Hematopoietic multipotent progenitor cell treated with erythropoietin and hydrocortisone succinate and interleukin-3 and kit ligand, for 15 days (in vitro differentiated cells): ENCODE measurements around the gene ATP1A1.

ENCODE experiments used
- DNase-seq: peaks from one replicate; pipeline ENCODE4 v3.0.0-alpha.2; 2015; ENCODE audit warnings: low spot score

Gene ATP1A1

DNA sequence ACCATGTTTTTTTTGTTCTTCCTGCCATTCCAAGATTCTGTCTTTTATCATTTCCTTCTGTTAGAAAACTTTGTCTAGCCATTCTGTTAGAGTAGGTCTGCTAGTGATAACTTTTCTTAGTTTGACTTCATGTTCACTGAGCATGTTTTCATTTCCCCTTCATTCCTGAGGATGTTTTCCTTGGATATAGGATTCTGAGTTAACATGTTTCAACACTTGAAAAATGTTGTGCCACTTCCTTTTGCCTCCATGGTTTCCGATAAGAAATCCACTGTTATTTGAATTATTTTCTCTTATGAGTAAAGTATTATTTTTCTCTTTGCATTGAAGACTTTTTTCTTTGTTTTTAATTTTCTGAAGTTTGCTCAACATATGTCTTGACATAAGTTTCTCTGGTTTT lies 66.7 kb downstream of the ATP1A1 start:
- no peak for DNase-seq

DNA sequence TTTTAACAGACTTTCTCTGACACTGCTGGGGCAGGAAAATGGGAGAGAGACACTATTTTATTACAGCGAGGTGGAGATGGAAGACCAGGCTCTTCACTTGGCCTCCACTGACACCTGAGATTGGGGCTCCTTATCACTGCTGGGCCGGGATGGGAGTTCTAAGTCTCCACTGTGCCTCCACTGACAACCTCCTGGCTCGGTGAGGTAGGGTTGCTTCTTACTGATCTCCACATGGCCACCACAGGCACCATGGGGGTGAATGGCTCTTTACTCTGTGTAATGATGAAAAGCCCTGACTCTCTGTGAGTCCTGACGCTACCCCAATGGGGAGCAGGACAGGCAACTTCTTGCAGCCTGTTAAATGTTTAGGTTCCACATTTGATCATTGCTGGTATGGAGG lies 67.7 kb downstream of the ATP1A1 start:
- no peak for DNase-seq

DNA sequence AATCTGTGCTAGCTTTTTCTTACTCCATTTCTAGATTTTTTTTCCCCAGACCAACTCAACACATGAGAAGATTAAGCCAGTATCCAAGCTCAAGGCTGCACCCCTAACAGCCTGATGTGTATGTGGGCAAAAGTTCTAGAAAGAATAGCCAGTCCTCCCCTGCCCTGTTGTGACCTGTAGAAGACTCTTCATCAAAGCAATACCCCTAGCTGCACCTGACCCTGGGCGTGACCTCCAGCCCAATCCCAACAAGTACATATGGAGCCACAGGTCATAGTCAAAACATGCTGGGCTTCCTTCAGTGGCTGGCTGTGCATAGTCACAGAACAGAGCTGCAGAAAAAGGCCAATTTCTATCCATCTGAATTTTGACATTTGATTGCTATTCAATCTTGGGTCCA lies 72.5 kb downstream of the ATP1A1 start:
- DNase-seq: no peak

DNA sequence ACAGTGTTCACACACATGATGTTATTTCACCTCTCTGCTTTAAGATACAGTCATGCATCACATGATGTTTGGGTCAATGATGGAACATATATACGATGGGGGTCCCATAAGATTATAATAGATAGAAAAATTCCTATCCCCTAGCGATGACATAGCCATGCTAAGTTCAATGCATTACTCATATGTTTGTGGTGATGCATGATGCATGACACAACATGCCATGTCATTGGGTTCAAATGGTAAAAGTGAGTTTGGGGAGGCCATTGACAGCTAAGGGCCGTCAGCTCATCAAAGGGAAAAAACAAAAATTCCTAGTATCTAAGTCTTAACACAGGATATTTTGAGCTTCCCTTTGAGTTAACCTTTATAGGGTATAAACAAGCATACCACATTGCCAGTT lies 73.6 kb downstream of the ATP1A1 start:
- no peak for DNase-seq

DNA sequence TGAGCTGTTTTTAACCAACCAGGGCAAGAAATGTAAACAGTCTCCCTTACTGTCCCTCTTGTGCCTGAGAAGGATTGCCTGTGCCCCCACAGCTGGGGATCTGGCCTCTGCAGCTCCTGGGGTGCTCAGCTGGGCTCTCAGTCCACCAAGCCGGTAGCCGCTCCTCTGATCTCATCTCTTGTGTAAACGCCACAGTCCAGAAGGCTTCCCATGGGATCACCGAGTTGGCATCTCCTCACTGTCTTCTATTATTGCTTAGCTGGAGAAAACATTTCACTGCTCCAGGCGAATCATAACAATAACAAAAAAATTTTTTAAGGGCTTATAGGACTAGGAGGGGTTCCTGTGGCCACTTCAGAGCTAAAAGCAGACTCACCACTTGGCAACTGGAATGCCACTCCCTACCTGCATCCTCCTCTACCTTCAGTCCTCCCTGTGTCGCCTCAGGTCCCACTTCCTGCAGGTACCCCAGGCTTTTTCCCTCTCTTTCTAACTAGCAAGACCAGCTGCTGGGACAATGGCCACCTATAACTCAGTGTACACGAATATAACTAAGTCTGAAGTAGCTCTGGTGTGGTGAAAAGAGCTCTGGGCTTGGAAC lies 75.8 kb downstream of the ATP1A1 start:
- no peak for DNase-seq

DNA sequence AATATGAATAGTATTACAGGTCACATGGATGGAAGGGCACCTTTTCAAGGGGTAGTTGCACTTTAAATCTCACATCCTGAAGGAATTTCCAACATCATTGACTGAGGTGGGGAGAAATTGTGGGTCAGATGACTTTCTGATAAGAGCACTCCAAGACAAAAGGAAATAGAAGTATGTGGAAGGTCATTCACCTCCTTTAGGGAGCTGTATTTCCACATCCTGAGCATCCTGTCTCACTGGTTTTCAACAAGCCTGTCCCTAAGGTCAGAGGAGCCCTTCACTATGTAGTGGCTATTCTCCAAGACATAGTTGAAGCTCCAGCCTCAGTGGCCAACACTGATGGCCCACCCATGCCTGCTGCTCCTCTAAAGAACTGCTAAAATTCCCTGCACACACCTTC lies 76.5 kb downstream of the ATP1A1 start:
- DNase-seq: no peak

DNA sequence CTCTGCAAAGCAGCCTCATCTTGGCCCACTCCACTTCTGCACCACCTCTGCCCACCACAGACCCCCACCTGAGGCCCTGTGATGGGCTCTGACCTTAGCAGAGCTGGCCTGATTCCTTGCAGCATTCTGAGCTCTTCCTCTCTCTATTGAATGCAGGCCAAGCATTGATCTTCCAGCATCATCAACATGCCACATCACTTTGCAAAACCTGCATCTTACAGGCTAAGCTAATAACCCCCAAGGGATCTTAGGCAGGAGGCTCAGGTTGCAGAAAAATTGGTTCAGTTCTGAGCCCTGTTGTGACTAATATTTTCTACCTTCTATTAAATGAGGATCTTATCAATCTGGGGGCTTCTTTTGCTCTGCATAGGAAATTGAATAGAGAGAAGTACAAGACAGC lies 78.7 kb downstream of the ATP1A1 start:
- no peak for DNase-seq

DNA sequence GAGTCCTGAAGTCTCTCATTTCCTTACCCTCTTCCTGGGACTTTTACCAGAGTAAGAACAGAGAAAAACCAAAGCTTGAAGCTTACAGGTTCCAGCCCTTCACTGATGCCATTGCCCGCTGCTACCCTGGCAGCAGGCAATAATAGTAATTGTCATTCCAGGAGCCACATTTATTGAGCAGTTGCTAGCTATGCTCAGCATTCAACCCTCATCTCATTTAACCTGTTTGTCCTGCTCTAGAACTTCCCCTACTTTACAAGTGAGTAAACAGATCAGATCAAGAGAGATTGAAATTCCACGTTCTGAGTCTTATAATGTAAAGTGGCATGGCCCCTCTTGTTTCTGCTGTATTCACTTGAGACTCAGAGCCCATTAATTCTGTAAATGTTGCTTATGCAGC lies 80.4 kb downstream of the ATP1A1 start:
- DNase-seq: no peak

DNA sequence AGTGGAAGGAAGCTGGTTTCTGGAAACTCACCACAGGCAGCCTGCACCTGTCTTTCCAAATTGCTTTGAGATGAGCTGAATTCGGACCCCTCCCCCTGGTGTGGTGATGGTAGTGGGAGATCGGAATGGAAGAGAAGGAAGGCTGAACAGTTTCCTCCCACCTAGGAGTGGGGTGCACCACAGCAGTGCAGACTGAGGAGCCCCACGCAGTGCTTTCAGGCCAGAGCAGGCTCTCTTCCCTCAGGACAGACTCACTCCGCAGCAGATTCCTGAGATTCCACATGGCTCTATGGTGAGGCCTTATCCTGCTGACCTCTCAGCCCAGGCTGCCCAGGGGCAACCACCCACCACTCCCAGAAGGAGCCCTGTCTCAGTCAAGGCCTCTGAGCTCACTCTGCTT lies 80.9 kb downstream of the ATP1A1 start:
- DNase-seq: no peak
